ENCODE results near the gene LMAN2L. TPM values are rescaled to one million over a fixed set of nuclear protein-coding genes. Genes with fewer than 3 reads are reported as not detected.
A peak's percentile ranks its signal among the peaks of the same experiment; 100 is the strongest.

Gene LMAN2L
- total RNA-seq, 1 experiment from 2014 or later, result 17.6 TPM

GRCh38 chr2:96760036-96760985, 20.4 kb upstream of the LMAN2L start, which contains the start of gene CNNM4:
Gene CNNM4 (plus strand): TSS chr2:96760902. CDS start chr2:96761000, 98 bp downstream.
- Histone ChIP-seq H4K8ac (replicated peaks; ENCODE audit: insufficient read length, low read depth, low read length) (no peak within 1 kb of the TSS), H2BK20ac (ENCODE audit: low read depth, low read length, poor library complexity, severe bottlenecking) (no peak within 1 kb of the TSS), H3K4me2 (ENCODE audit: insufficient read depth, insufficient read length, low read length) (peak within 1 kb of the TSS; percentile 63), H2BK120ac (ENCODE audit: low read depth, low read length, poor library complexity, severe bottlenecking) (no peak within 1 kb of the TSS), H3K4me1 (ENCODE audit: insufficient read depth, low read length) (peaks cover 8% of the 10 kb centered on the region; the same call in 1 of the 2 replicates), H2AFZ (ENCODE audit: low read length) (no peak within 1 kb of the TSS), H3K4ac (ENCODE audit: low read depth, low read length) (no peak within 1 kb of the TSS), H2BK5ac (ENCODE audit: insufficient read length, low read length) (no peak within 1 kb of the TSS), H2BK12ac (ENCODE audit: insufficient read length, low read depth, low read length) (no peak within 1 kb of the TSS), H2AK5ac (ENCODE audit: insufficient read length, low read length) (no peak within 1 kb of the TSS), H3K18ac (ENCODE audit: insufficient read length, low read depth, low read length) (peak within 1 kb of the TSS; percentile 68), H3K9ac (ENCODE audit: extremely low read depth, insufficient read length, low read length) (peak within 1 kb of the TSS; percentile 21), H4K5ac (ENCODE audit: insufficient read length, low read depth, low read length) (no peak within 1 kb of the TSS), H3K9me3 (ENCODE audit: control insufficient read depth, low read depth, low read length) (no peaks in the 10 kb centered on the region), H3K56ac (ENCODE audit: insufficient read length, low read depth, low read length) (no peak within 1 kb of the TSS), H3K79me2 (ENCODE audit: insufficient read depth, low read length) (no peaks in the 10 kb centered on the region), H3K23ac (ENCODE audit: insufficient read length, low read depth, low read length) (no peak within 1 kb of the TSS), H3K23me2 (ENCODE audit: insufficient read length, low read depth, low read length, poor library complexity, severe bottlenecking) (peaks cover 17% of the 10 kb centered on the region), H3K27me3 (ENCODE audit: insufficient read depth, low read length) (peaks cover 2% of the 10 kb centered on the region; the same call in 1 of the 2 replicates), H3K14ac (ENCODE audit: insufficient read depth, low read length) (peak within 1 kb of the TSS; percentile 55), H3T11ph (ENCODE audit: low read length) (no peak within 1 kb of the TSS), H2BK15ac (ENCODE audit: low read depth, low read length) (no peak within 1 kb of the TSS), H4K91ac (ENCODE audit: insufficient read length, low read depth, low read length) (no peak within 1 kb of the TSS), H3K27ac (ENCODE audit: insufficient read length, low read depth, low read length) (no peak within 1 kb of the TSS), H3K79me1 (ENCODE audit: insufficient read depth, low read depth, low read length, poor library complexity, severe bottlenecking) (no peaks in the 10 kb centered on the region), H4K20me1 (ENCODE audit: control insufficient read depth, insufficient read depth, insufficient read length) (no peaks in the 10 kb centered on the region)
- Mint-ChIP-seq H3K9me3 (no peaks in the 10 kb centered on the region), H3K27me3 (ENCODE audit: low read depth) (peaks cover 19% of the 10 kb centered on the region), H3K4me3 (peak within 1 kb of the TSS; percentile 70 to 78), H3K27ac (peak within 1 kb of the TSS in 2 of 3 experiments; percentile 42 to 77; a peak in 2 of 7 replicates), H3K4me1 (peaks cover 44 to 54% of the 10 kb centered on the region in 2 experiments), H3K36me3 (ENCODE audit: insufficient read depth in 1 of 3, low read depth in 3 of 3) (no peaks in the 10 kb centered on the region)
- WGBS (ENCODE audit: extremely low coverage, insufficient read length, low lambda C conversion rate), result no CpG with 5 or more reads among the region's 62 CpGs
- DNase-seq, result peak; percentile 97
- TF ChIP-seq CTCF (conservative IDR thresholded peaks at IDR 0.05), result no peak

Measured in H9 (cell line).